GM23338 (cell line): ENCODE measurements around the gene DAPK2. TPM values are rescaled to one million over a fixed set of nuclear protein-coding genes. Genes with fewer than 3 reads are reported as not detected.
A peak's percentile ranks its signal among the peaks of the same experiment; 100 is the strongest.

Source experiments
- ATAC-seq: fragments of 200-7000 bp; cut with Tn5 transposase; 3 replicates; pipeline ENCODE4 v1.9.1; 2020
- DNase-seq: peaks from one replicate; pipeline ENCODE4 v3.0.0-alpha.2; 2015; ENCODE audit warnings: low spot score
- H2AFZ ChIP-seq: fragments of 200-600 bp; sonication (generic); 2 replicates; pipeline ENCODE4 v1.8.0; 2016; ENCODE audit warnings: antibody characterized with exemption, mild to moderate bottlenecking, moderate library complexity
- H3F3A ChIP-seq: fragments of 200-600 bp; sonication (generic); replicated peaks from 2 replicates; pipeline ENCODE4 v1.8.0; 2017; ENCODE audit warnings: antibody characterized with exemption, mixed run types, low read depth
- H3K27ac ChIP-seq: fragments of 200-600 bp; sonication (generic); 2 replicates; pipeline ENCODE4 v1.6.1; 2016; ENCODE audit warnings: low read depth
- H3K27me3 ChIP-seq: fragments of 200-600 bp; sonication (generic); 2 replicates; pipeline ENCODE4 v1.8.0; 2016; ENCODE audit warnings: mild to moderate bottlenecking, mixed run types, moderate library complexity; ENCODE audit not compliant: insufficient read depth
- H3K36me3 ChIP-seq: fragments of 200-600 bp; sonication (generic); 2 replicates; pipeline ENCODE4 v1.8.0; 2016; ENCODE audit warnings: mild to moderate bottlenecking; ENCODE audit not compliant: insufficient read depth
- H3K4me1 ChIP-seq: fragments of 200-600 bp; sonication (generic); 2 replicates; pipeline ENCODE4 v1.8.0; 2016; ENCODE audit warnings: mild to moderate bottlenecking, moderate library complexity; ENCODE audit not compliant: insufficient read depth
- H3K4me2 ChIP-seq: fragments of 200-600 bp; sonication (generic); 2 replicates; pipeline ENCODE4 v1.7.1; 2017; ENCODE audit warnings: mixed run types
- H3K4me3 ChIP-seq: fragments of 200-600 bp; sonication (generic); 2 replicates; pipeline ENCODE4 v1.6.1; 2016; ENCODE audit warnings: mixed run types
- H3K79me2 ChIP-seq: fragments of 200-600 bp; sonication (generic); replicated peaks from 2 replicates; pipeline ENCODE4 v1.8.0; 2017; ENCODE audit warnings: mild to moderate bottlenecking; ENCODE audit not compliant: insufficient read depth
- H3K9me2 ChIP-seq: fragments of 200-600 bp; sonication (generic); 2 replicates; pipeline ENCODE4 v1.8.0; 2017; ENCODE audit not compliant: insufficient read depth
- H4K20me1 ChIP-seq: fragments of 200-600 bp; sonication (generic); replicated peaks from 2 replicates; pipeline ENCODE4 v1.8.0; 2017; ENCODE audit warnings: mild to moderate bottlenecking; ENCODE audit not compliant: insufficient read depth
- H3K27ac Mint-ChIP-seq: 2 replicates; pipeline ENCODE4 v1.8.0; 2020; ENCODE audit warnings: inconsistent platforms, mild to moderate bottlenecking, moderate library complexity, mixed read lengths
- H3K27me3 Mint-ChIP-seq: 3 replicates; pipeline ENCODE4 v1.8.0; 2022; ENCODE audit warnings: low read depth, mild to moderate bottlenecking, moderate library complexity, mixed read lengths, inconsistent platforms; ENCODE audit not compliant: insufficient read depth, poor library complexity
- H3K36me3 Mint-ChIP-seq: 3 replicates; pipeline ENCODE4 v1.8.0; 2021; ENCODE audit warnings: low read depth, mild to moderate bottlenecking, inconsistent platforms, moderate library complexity, mixed read lengths
- H3K4me1 Mint-ChIP-seq: 3 replicates; pipeline ENCODE4 v1.8.0; 2020; ENCODE audit warnings: mild to moderate bottlenecking, inconsistent platforms, mixed read lengths
- H3K4me3 Mint-ChIP-seq: 3 replicates; pipeline ENCODE4 v1.8.0; 2021; ENCODE audit warnings: moderate library complexity, mild to moderate bottlenecking, inconsistent platforms, mixed read lengths
- H3K9me3 Mint-ChIP-seq: 3 replicates; pipeline ENCODE4 v1.8.0; 2020; ENCODE audit warnings: moderate library complexity, mild to moderate bottlenecking, inconsistent platforms, mixed read lengths
- EZH2 ChIP-seq: fragments of 200-600 bp; sonication (generic); IDR thresholded peaks from one replicate; pipeline ENCODE4 v1.8.0; 2017; ENCODE audit warnings: antibody characterized with exemption, mild to moderate bottlenecking, low read depth; ENCODE audit not compliant: unreplicated experiment
- EZH2phosphoT487 ChIP-seq: fragments of 200-600 bp; sonication (generic); IDR thresholded peaks from one replicate; pipeline ENCODE4 v1.8.1; 2018; ENCODE audit warnings: antibody characterized with exemption; ENCODE audit not compliant: unreplicated experiment
- POLR2AphosphoS5 ChIP-seq: IDR thresholded peaks from 2 replicates; pipeline ENCODE4 v1.6.1; 2016; ENCODE audit warnings: antibody characterized with exemption, low read depth
- REST ChIP-seq: IDR thresholded peaks from one replicate; pipeline ENCODE4 v1.6.1; 2018; ENCODE audit warnings: antibody characterized with exemption; ENCODE audit not compliant: unreplicated experiment
- STAT1 ChIP-seq: IDR thresholded peaks from one replicate; pipeline ENCODE4 v1.6.1; 2016; ENCODE audit warnings: antibody characterized with exemption; ENCODE audit not compliant: unreplicated experiment
- ZNF114 ChIP-seq: fragments of 250-450 bp; sonication (Bioruptor Pico); IDR thresholded peaks from 2 replicates; pipeline ENCODE4 v1.5.0; 2020; ENCODE audit warnings: mild to moderate bottlenecking, moderate library complexity
- ZNF331 ChIP-seq: fragments of 250-450 bp; sonication (Bioruptor Pico); IDR thresholded peaks from 2 replicates; pipeline ENCODE4 v1.5.0; 2020; ENCODE audit warnings: low read depth, mild to moderate bottlenecking, moderate library complexity
- ZNF462 ChIP-seq: fragments of 250-450 bp; sonication (Bioruptor Pico); IDR thresholded peaks from 2 replicates; pipeline ENCODE4 v1.5.0; 2020; ENCODE audit warnings: mild to moderate bottlenecking, moderate library complexity
- polyA plus RNA-seq: library from polyadenylated mRNA; unstranded; fragments of >200 nt; fragmentation: Nextera tagmentation; extraction: Ambion mirVana; gene quantifications from 2 replicates; pipeline ENCODE4 v1.2.1, GENCODE V29; 2016
- total RNA-seq: library from RNA; depleted of rRNA; stranded (reverse); fragments of >200 nt; shearing (Covaris generic); gene quantifications from 2 replicates; pipeline ENCODE4 v1.2.3, GENCODE V29; 2014

The DAPK2 gene
- total and polyA plus RNA-seq, 2 experiments from 2014 or later = 1.6 to 3.1 TPM

- no peaks in the 10 kb centered on the region for H3K79me2 ChIP-seq
- ATAC-seq (no peak), DNase-seq (no peak)
- H4K20me1 ChIP-seq = no peaks in the 10 kb centered on the region
- H3K4me1 Mint-ChIP-seq = no peaks in the 10 kb centered on the region
- no peaks in the 10 kb centered on the region for H3K27me3 ChIP-seq
- no peak overlapping the region for H3K4me3 ChIP-seq
- H3K9me2 ChIP-seq = no peaks in the 10 kb centered on the region
- peaks cover 8% of the 10 kb centered on the region; the same call in 1 of the 2 replicates for H3K36me3 ChIP-seq
- peaks cover 19% of the 10 kb centered on the region for H3K36me3 Mint-ChIP-seq
- no peak overlapping the region for H3K4me2 ChIP-seq
- H3K27me3 Mint-ChIP-seq = peaks cover 4% of the 10 kb centered on the region
- no peak for TF ChIP-seq ZNF331 (CRISPR knock-in tag)
- no peak for TF ChIP-seq EZH2phosphoT487
- TF ChIP-seq ZNF114 (CRISPR knock-in tag) = no peak
- TF ChIP-seq EZH2 = no peak
- no peak for TF ChIP-seq REST
- no peak for TF ChIP-seq POLR2AphosphoS5
- no peak for TF ChIP-seq STAT1
- TF ChIP-seq ZNF462 (CRISPR knock-in tag) = no peak
- H3K9me3 Mint-ChIP-seq = no peaks in the 10 kb centered on the region; the same call in 2 of the 3 replicates
- H3K27ac Mint-ChIP-seq = no peak overlapping the region
- peak overlapping the region; percentile 58; the same call in 1 of the 2 replicates for H3K27ac ChIP-seq
- H3K4me3 Mint-ChIP-seq = no peak overlapping the region
- H3K4me1 ChIP-seq = no peaks in the 10 kb centered on the region
- no peaks in the 10 kb centered on the region; the same call in 1 of the 2 replicates for H3F3A ChIP-seq
- no peak overlapping the region for H2AFZ ChIP-seq
Observed at GRCh38 chr15:64070106-64070505, 23.8 kb upstream of the DAPK2 start.
